SK-N-SH (cell line): ENCODE measurements around the gene URM1. TPM values are rescaled to one million over a fixed set of nuclear protein-coding genes. Genes with fewer than 3 reads are reported as not detected.

Source experiments
- CTCF ChIA-PET: fragments of 300-600, 350-600 bp; formaldehyde crosslinking; extraction: SDS; loops from one replicate; lab custom pipeline; 2021; lab: Yijun Ruan, JAX
- POLR2A ChIA-PET: fragments of 350-600 bp; sonication (Branson Sonifier 250); formaldehyde crosslinking; extraction: SDS; loops from one replicate; lab custom pipeline; 2020; ENCODE audit warnings: antibody characterized with exemption, inconsistent platforms; lab: Yijun Ruan, JAX
- DNase-seq: peaks from one replicate; pipeline ENCODE4 v3.0.0; 2012
- H2AFZ ChIP-seq: fragments of 200-600 bp; sonication (generic); 2 replicates; pipeline ENCODE4 v1.8.1; 2016; ENCODE audit warnings: antibody characterized with exemption, mild to moderate bottlenecking, low read depth
- H3F3A ChIP-seq: fragments of 200-600 bp; sonication (generic); replicated peaks from 2 replicates; pipeline ENCODE3; 2016; ENCODE audit warnings: antibody characterized with exemption, mild to moderate bottlenecking; ENCODE audit not compliant: insufficient read depth
- H3K27ac ChIP-seq, 2 experiments: fragments of 200-500 bp in 1 of 2; fragments of 200-600 bp in 1 of 2; sonication (Bioruptor generic) in 1 of 2; sonication (generic), shearing (Covaris generic) in 1 of 2; 2 replicates each; pipeline versions ENCODE4 v1.5.1 to v1.6.1; 2014 to 2016; ENCODE audit warnings: low read depth in 2 of 2, inconsistent platforms in 1 of 2, low read length in 1 of 2, mild to moderate bottlenecking in 1 of 2, mixed read lengths in 1 of 2
- H3K27me3 ChIP-seq: fragments of 200-600 bp; sonication (generic), shearing (Covaris generic); 2 replicates; pipeline ENCODE4 v1.6.1; 2016; ENCODE audit warnings: mixed run types; ENCODE audit not compliant: insufficient read depth
- H3K36me3 ChIP-seq, 2 experiments: fragments of 200-500 bp in 1 of 2; fragments of 200-600 bp in 1 of 2; sonication (Bioruptor generic) in 1 of 2; sonication (generic) in 1 of 2; replicated peaks in 1 of 2; 2 replicates each; pipeline versions ENCODE3 to v1.5.1; 2014 to 2016; ENCODE audit warnings: low read length in 1 of 2, mild to moderate bottlenecking in 1 of 2; ENCODE audit not compliant: insufficient read depth in 2 of 2, control insufficient read depth in 1 of 2
- H3K4me1 ChIP-seq, 2 experiments: fragments of 200-500 bp in 1 of 2; fragments of 200-600 bp in 1 of 2; sonication (Bioruptor generic) in 1 of 2; sonication (generic), shearing (Covaris generic) in 1 of 2; 2 replicates each; pipeline versions ENCODE4 v1.5.1 to v1.6.1; 2014 to 2016; ENCODE audit warnings: low read depth in 1 of 2, low read length in 1 of 2, mixed run types in 1 of 2; ENCODE audit not compliant: insufficient read depth in 2 of 2, control insufficient read depth in 1 of 2
- H3K4me2 ChIP-seq: fragments of 200-600 bp; sonication (generic), shearing (Covaris generic); 2 replicates; pipeline ENCODE4 v1.6.1; 2017; ENCODE audit warnings: mixed run types
- H3K4me3 ChIP-seq, 2 experiments: fragments of 200-500 bp in 1 of 2; fragments of 200-600 bp in 1 of 2; sonication (Bioruptor generic) in 1 of 2; sonication (generic), shearing (Covaris generic) in 1 of 2; 2 replicates each; pipeline versions ENCODE4 v1.5.1 to v1.8.1; 2014 to 2016; ENCODE audit warnings: low read depth in 2 of 2, inconsistent platforms in 1 of 2, low read length in 1 of 2, mild to moderate bottlenecking in 1 of 2, mixed read lengths in 1 of 2, moderate library complexity in 1 of 2
- H3K79me2 ChIP-seq: fragments of 200-600 bp; sonication (generic); 2 replicates; pipeline ENCODE4 v1.8.1; 2017; ENCODE audit warnings: mild to moderate bottlenecking; ENCODE audit not compliant: insufficient read depth
- H3K9ac ChIP-seq: fragments of 200-600 bp; sonication (generic); 2 replicates; pipeline ENCODE4 v1.6.1; 2017; ENCODE audit warnings: mixed run types
- H3K9me2 ChIP-seq: fragments of 200-600 bp; sonication (generic); 2 replicates; pipeline ENCODE4 v1.6.1; 2017; ENCODE audit warnings: mixed run types
- H3K9me3 ChIP-seq: fragments of 200-600 bp; sonication (generic); 2 replicates; pipeline ENCODE4 v1.6.1; 2017; ENCODE audit warnings: mixed run types, mild to moderate bottlenecking, moderate library complexity
- H4K20me1 ChIP-seq: fragments of 200-600 bp; sonication (generic); 2 replicates; pipeline ENCODE4 v1.6.1; 2017; ENCODE audit warnings: mild to moderate bottlenecking, mixed run types; ENCODE audit not compliant: insufficient read depth
- CHD2 ChIP-seq: fragments of 150-350 bp; IDR thresholded peaks from 2 replicates; pipeline ENCODE4 v1.6.1; 2018; ENCODE audit warnings: low read length; ENCODE audit not compliant: partially characterized antibody
- FOXM1 ChIP-seq: IDR thresholded peaks from 2 replicates; pipeline ENCODE4 v1.4.0; 2012; ENCODE audit warnings: low read depth, mild to moderate bottlenecking
- GABPA ChIP-seq: IDR thresholded peaks from 2 replicates; pipeline ENCODE4 v1.4.0; 2012; ENCODE audit warnings: low read depth, mild to moderate bottlenecking
- GATA2 ChIP-seq: sonication (generic); formaldehyde crosslinking; IDR thresholded peaks from 2 replicates; pipeline ENCODE4 v1.5.0; 2020; ENCODE audit warnings: mild to moderate bottlenecking, missing genetic modification reagents
- JUND ChIP-seq: IDR thresholded peaks from 2 replicates; pipeline ENCODE4 v1.4.0; 2012
- MAX ChIP-seq: IDR thresholded peaks from 2 replicates; pipeline ENCODE4 v1.4.0; 2012; ENCODE audit warnings: low read depth
- MXI1 ChIP-seq: IDR thresholded peaks from 2 replicates; pipeline ENCODE4 v1.6.1; 2012; ENCODE audit warnings: mild to moderate bottlenecking, low read depth, low read length, improper control_type of control experiment
- NRF1 ChIP-seq: IDR thresholded peaks from 2 replicates; pipeline ENCODE4 v1.6.1; 2012; ENCODE audit warnings: low read depth, mild to moderate bottlenecking, low read length
- PBX3 ChIP-seq: IDR thresholded peaks from 2 replicates; pipeline ENCODE4; 2012
- TAF1 ChIP-seq: IDR thresholded peaks from 2 replicates; pipeline ENCODE4 v1.6.1; 2012; ENCODE audit warnings: low read depth, mild to moderate bottlenecking, low read length, moderate library complexity, borderline replicate concordance
- TEAD4 ChIP-seq: IDR thresholded peaks from 2 replicates; pipeline ENCODE4 v1.4.0; 2012; ENCODE audit warnings: mild to moderate bottlenecking, borderline replicate concordance; ENCODE audit not compliant: insufficient read depth
- USF1 ChIP-seq: IDR thresholded peaks from 2 replicates; pipeline ENCODE4 v1.4.0; 2012; ENCODE audit warnings: low read depth, borderline replicate concordance
- YY1 ChIP-seq: IDR thresholded peaks from 2 replicates; pipeline ENCODE4 v1.4.0; 2012; ENCODE audit warnings: low read depth, mild to moderate bottlenecking
- WGBS: methylation state at CpG from one replicate; pipeline ENCODE4 v1.1.6; 2017; ENCODE audit warnings: low lambda C conversion rate; 5-methylcytosine and 5-hydroxymethylcytosine counted together
- polyA plus RNA-seq, 3 experiments: library from polyadenylated mRNA; depleted of rRNA; stranded (reverse); fragments of >200 nt; gene quantifications; 2 replicates each; pipeline ENCODE4 v1.2.3, GENCODE V29; 2012
- TF ChIP-seq, protein P1 (sequence below): fragments of 150-350 bp; IDR thresholded peaks from 2 replicates; pipeline ENCODE4 v1.6.1; 2017; ENCODE audit warnings: antibody characterized with exemption, low read length, low read depth, borderline replicate concordance
- TF ChIP-seq, protein P2 (sequence below): IDR thresholded peaks from 2 replicates; pipeline ENCODE4 v1.6.1; 2012; ENCODE audit warnings: mild to moderate bottlenecking, low read depth, low read length, moderate library complexity
- TF ChIP-seq, protein P3 (sequence below): fragments of 200-600 bp; sonication (generic); IDR thresholded peaks from 2 replicates; pipeline ENCODE4 v1.6.1; 2017; ENCODE audit warnings: antibody characterized with exemption, mild to moderate bottlenecking, moderate library complexity

The URM1 gene
- polyA plus RNA-seq, 1 of the 3 experiments (the other 2 are of a cell fraction), result 58.9 TPM

DNA sequence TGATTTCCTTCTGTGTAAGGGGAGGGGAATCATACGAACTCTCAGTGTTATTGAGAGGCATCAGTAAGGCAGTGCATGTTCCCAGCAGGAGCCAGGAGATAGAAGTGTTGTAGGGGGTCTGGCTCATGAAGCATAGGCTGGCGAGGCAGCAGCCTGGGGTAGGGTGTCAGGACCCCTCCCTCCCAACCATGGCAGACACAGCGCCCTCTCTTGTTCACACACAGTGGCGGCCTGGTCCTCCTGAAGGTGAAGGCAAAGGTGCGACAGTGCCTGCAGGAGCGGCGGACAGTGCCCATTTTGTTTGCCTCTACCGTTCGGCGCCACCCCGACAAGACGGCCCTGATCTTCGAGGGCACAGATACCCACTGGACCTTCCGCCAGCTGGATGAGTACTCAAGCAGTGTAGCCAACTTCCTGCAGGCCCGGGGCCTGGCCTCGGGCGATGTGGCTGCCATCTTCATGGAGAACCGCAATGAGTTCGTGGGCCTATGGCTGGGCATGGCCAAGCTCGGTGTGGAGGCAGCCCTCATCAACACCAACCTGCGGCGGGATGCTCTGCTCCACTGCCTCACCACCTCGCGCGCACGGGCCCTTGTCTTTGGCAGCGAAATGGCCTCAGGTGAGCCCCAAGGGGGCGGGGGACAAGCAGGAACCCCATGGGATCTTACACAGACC is 26.1 kb upstream of the URM1 start:
- Histone ChIP-seq H3K9me3 (no peaks in the 10 kb centered on the region), H3K4me3 (no peak overlapping the region), H3K27me3 (no peaks in the 10 kb centered on the region), H3K27ac (no peak overlapping the region), H3K4me1 (peaks cover 0 to 6% of the 10 kb centered on the region in 2 experiments; a peak in 1 of 4 replicates), H4K20me1 (0 out of 2 replicates have a peak, but pooled peaks cover 3% of the 10 kb centered on the region), H3F3A (peaks cover 7% of the 10 kb centered on the region), H2AFZ (no peak overlapping the region), H3K9me2 (no peaks in the 10 kb centered on the region), H3K4me2 (no peak overlapping the region), H3K9ac (no peak overlapping the region), H3K79me2 (peaks cover 19% of the 10 kb centered on the region; the same call in 1 of the 2 replicates), H3K36me3 (peaks cover 30 to 40% of the 10 kb centered on the region in 2 experiments)
- DNase-seq, result no peak
- ChIA-PET CTCF (interaction anchor here (0.7 to 3.7 kb wide), 5 partner anchors 13 to 150 kb away, joined by 3 to 21 read pairs (median 4); no protein-coding TSS in a partner anchor), POLR2A (no interaction called here)
- no peak for TF ChIP-seq MAX
- TF ChIP-seq GATA2 (CRISPR knock-in tag), result no peak
- TF ChIP-seq, protein P1, sequence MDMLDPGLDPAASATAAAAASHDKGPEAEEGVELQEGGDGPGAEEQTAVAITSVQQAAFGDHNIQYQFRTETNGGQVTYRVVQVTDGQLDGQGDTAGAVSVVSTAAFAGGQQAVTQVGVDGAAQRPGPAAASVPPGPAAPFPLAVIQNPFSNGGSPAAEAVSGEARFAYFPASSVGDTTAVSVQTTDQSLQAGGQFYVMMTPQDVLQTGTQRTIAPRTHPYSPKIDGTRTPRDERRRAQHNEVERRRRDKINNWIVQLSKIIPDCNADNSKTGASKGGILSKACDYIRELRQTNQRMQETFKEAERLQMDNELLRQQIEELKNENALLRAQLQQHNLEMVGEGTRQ, result no peak
- TF ChIP-seq JUND, result no peak
- no peak for TF ChIP-seq CHD2
- TF ChIP-seq GABPA, result no peak
- 99% methylated on average over 12 of the region's 28 CpGs for WGBS

- Histone ChIP-seq H3K4me3 (no peak overlapping the region), H3F3A (no peaks in the 10 kb centered on the region), H3K9ac (no peak overlapping the region), H3K79me2 (no peaks in the 10 kb centered on the region), H3K9me2 (no peaks in the 10 kb centered on the region), H2AFZ (no peak overlapping the region), H3K4me2 (no peak overlapping the region), H3K27ac (no peak overlapping the region), H3K36me3 (peaks cover 23 to 35% of the 10 kb centered on the region in 2 experiments), H4K20me1 (no peaks in the 10 kb centered on the region), H3K27me3 (no peaks in the 10 kb centered on the region), H3K9me3 (no peaks in the 10 kb centered on the region), H3K4me1 (no peaks in the 10 kb centered on the region)
- ChIA-PET POLR2A (no interaction called here), CTCF (interaction anchor here (1.1 to 1.9 kb wide), 4 partner anchors 8 to 145 kb away, joined by 3 to 10 read pairs (median 4); no protein-coding TSS in a partner anchor)
- WGBS, result 97% methylated on average over 2 of the region's 2 CpGs
- DNase-seq, result no peak
- no peak for TF ChIP-seq CHD2
- no peak for TF ChIP-seq PBX3
- TF ChIP-seq, protein P1, result no peak
- no peak for TF ChIP-seq NRF1
- TF ChIP-seq YY1, result no peak
- TF ChIP-seq TAF1, result no peak
- no peak for TF ChIP-seq FOXM1
- TF ChIP-seq USF1, result no peak
- TF ChIP-seq, protein P2, sequence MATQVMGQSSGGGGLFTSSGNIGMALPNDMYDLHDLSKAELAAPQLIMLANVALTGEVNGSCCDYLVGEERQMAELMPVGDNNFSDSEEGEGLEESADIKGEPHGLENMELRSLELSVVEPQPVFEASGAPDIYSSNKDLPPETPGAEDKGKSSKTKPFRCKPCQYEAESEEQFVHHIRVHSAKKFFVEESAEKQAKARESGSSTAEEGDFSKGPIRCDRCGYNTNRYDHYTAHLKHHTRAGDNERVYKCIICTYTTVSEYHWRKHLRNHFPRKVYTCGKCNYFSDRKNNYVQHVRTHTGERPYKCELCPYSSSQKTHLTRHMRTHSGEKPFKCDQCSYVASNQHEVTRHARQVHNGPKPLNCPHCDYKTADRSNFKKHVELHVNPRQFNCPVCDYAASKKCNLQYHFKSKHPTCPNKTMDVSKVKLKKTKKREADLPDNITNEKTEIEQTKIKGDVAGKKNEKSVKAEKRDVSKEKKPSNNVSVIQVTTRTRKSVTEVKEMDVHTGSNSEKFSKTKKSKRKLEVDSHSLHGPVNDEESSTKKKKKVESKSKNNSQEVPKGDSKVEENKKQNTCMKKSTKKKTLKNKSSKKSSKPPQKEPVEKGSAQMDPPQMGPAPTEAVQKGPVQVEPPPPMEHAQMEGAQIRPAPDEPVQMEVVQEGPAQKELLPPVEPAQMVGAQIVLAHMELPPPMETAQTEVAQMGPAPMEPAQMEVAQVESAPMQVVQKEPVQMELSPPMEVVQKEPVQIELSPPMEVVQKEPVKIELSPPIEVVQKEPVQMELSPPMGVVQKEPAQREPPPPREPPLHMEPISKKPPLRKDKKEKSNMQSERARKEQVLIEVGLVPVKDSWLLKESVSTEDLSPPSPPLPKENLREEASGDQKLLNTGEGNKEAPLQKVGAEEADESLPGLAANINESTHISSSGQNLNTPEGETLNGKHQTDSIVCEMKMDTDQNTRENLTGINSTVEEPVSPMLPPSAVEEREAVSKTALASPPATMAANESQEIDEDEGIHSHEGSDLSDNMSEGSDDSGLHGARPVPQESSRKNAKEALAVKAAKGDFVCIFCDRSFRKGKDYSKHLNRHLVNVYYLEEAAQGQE, result no peak
- TF ChIP-seq JUND, result no peak
- TF ChIP-seq, protein P3, sequence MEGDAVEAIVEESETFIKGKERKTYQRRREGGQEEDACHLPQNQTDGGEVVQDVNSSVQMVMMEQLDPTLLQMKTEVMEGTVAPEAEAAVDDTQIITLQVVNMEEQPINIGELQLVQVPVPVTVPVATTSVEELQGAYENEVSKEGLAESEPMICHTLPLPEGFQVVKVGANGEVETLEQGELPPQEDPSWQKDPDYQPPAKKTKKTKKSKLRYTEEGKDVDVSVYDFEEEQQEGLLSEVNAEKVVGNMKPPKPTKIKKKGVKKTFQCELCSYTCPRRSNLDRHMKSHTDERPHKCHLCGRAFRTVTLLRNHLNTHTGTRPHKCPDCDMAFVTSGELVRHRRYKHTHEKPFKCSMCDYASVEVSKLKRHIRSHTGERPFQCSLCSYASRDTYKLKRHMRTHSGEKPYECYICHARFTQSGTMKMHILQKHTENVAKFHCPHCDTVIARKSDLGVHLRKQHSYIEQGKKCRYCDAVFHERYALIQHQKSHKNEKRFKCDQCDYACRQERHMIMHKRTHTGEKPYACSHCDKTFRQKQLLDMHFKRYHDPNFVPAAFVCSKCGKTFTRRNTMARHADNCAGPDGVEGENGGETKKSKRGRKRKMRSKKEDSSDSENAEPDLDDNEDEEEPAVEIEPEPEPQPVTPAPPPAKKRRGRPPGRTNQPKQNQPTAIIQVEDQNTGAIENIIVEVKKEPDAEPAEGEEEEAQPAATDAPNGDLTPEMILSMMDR, result no peak
- no peak for TF ChIP-seq MXI1
- TF ChIP-seq TEAD4, result no peak
These were observed 22.0 kb upstream of the URM1 start for GRCh38 chr9:128349125-128349524.
